GM12878 (cell line): ENCODE measurements around the gene SEPTIN14. TPM values are rescaled to one million over a fixed set of nuclear protein-coding genes. Genes with fewer than 3 reads are reported as not detected.

ENCODE experiments used
- ATAC-seq: fragments of 200-7000 bp; cut with Tn5 transposase; 3 replicates; pipeline ENCODE4 v1.9.1; 2020; ENCODE audit warnings: mild to moderate bottlenecking, moderate library complexity
- BruUV-seq: library from RNA; stranded (reverse); fragments of 400-500 nt; replicated peaks from 2 replicates; lab custom pipeline; 2021; lab: Mats Ljungman, UMichigan
- CTCF ChIA-PET: fragments of 300-600 bp; sonication (Branson Sonifier 250); formaldehyde crosslinking; extraction: SDS; loops from one replicate; lab custom pipeline; 2021; ENCODE audit warnings: inconsistent platforms; lab: Yijun Ruan, JAX
- POLR2A ChIA-PET: fragments of 350-600 bp; formaldehyde crosslinking; extraction: SDS; loops from one replicate; lab custom pipeline; 2021; ENCODE audit warnings: inconsistent platforms; lab: Charles Lee
- RAD21 ChIA-PET: fragments of 300-600 bp; sonication (Branson Sonifier 250); formaldehyde crosslinking; loops from one replicate; lab custom pipeline; 2023; ENCODE audit warnings: antibody characterized with exemption; ENCODE audit not compliant: unreplicated experiment; lab: Charles Lee
- SMC1A ChIA-PET: fragments of 300-600 bp; sonication (Branson Sonifier 250); formaldehyde crosslinking; loops from one replicate; lab custom pipeline; 2023; ENCODE audit not compliant: unreplicated experiment, uncharacterized antibody; lab: Charles Lee
- DNase-seq: peaks from one replicate; pipeline ENCODE4 v3.0.0-alpha.2; 2011; ENCODE audit warnings: low read depth, low spot score
- FAIRE-seq: peaks from 3 replicates; lab custom pipeline; 2011; peaks lifted over from hg19 to GRCh38; lab: Jason Lieb, UNC
- H2AFZ ChIP-seq: 2 replicates; pipeline ENCODE4 v1.6.0; 2011; ENCODE audit warnings: low read depth, low read length, control low read depth; ENCODE audit not compliant: control insufficient read depth
- H3K27ac ChIP-seq: 2 replicates; pipeline ENCODE4 v1.5.1; 2011; ENCODE audit warnings: control low read depth; ENCODE audit not compliant: control insufficient read depth, insufficient read depth
- H3K27me3 ChIP-seq, 2 experiments: replicated peaks in 1 of 2; 2 replicates each; pipeline versions ENCODE4 v1.6.0 to v1.6.1; 2011; ENCODE audit warnings: low read length in 1 of 2; ENCODE audit not compliant: control insufficient read depth in 2 of 2, insufficient read depth in 2 of 2
- H3K36me3 ChIP-seq, 2 experiments: 2 replicates each; pipeline ENCODE4 v1.5.1; 2011; ENCODE audit warnings: low read length in 1 of 2; ENCODE audit not compliant: control insufficient read depth in 2 of 2, insufficient read depth in 2 of 2
- H3K4me1 ChIP-seq: 2 replicates; pipeline ENCODE4 v1.6.1; 2011; ENCODE audit warnings: mild to moderate bottlenecking, low read length, moderate library complexity, mixed read lengths; ENCODE audit not compliant: control insufficient read depth, insufficient read depth
- H3K4me2 ChIP-seq: 2 replicates; pipeline ENCODE4 v1.6.0; 2011; ENCODE audit warnings: control low read depth; ENCODE audit not compliant: control insufficient read depth, insufficient read depth
- H3K4me3 ChIP-seq: fragments of 200-600 bp; sonication (generic); 2 replicates; pipeline ENCODE4 v1.5.1; 2016
- H3K79me2 ChIP-seq: 2 replicates; pipeline ENCODE4 v1.6.0; 2011; ENCODE audit warnings: low read length; ENCODE audit not compliant: control insufficient read depth, insufficient read depth
- H3K9ac ChIP-seq: 2 replicates; pipeline ENCODE4 v1.8.0; 2011; ENCODE audit warnings: low read length, control low read depth, mixed read lengths; ENCODE audit not compliant: control insufficient read depth, insufficient read depth
- H3K9me3 ChIP-seq: replicated peaks from 3 replicates; pipeline ENCODE4 v1.5.1; 2011; ENCODE audit warnings: mild to moderate bottlenecking, low read length; ENCODE audit not compliant: control insufficient read depth, insufficient read depth
- H4K20me1 ChIP-seq: 2 replicates; pipeline ENCODE4 v1.6.0; 2011; ENCODE audit not compliant: control insufficient read depth, insufficient read depth
- ATF7 ChIP-seq: fragments of 450-650 bp; IDR thresholded peaks from 2 replicates; pipeline ENCODE4 v1.6.1; 2016; ENCODE audit warnings: low read depth, mild to moderate bottlenecking
- BCL11A ChIP-seq: IDR thresholded peaks from 2 replicates; pipeline ENCODE4 v1.6.1; 2011; ENCODE audit warnings: low read depth, low read length
- CBX5 ChIP-seq: sonication (generic); IDR thresholded peaks from 2 replicates; pipeline ENCODE4 v1.6.1; 2016; ENCODE audit warnings: low read depth, moderate library complexity, mild to moderate bottlenecking, inconsistent platforms
- CHD4 ChIP-seq: fragments of 200-600 bp; sonication (generic); IDR thresholded peaks from 2 replicates; pipeline ENCODE4 v1.6.1; 2016; ENCODE audit warnings: mild to moderate bottlenecking
- ESRRA ChIP-seq: IDR thresholded peaks from 2 replicates; pipeline ENCODE4 v1.6.1; 2012; ENCODE audit warnings: mild to moderate bottlenecking, low read length, improper control_type of control experiment
- GABPA ChIP-seq: IDR thresholded peaks from 2 replicates; pipeline ENCODE4 v1.6.1; 2014; ENCODE audit warnings: antibody characterized with exemption, low read depth, mild to moderate bottlenecking, inconsistent platforms
- KAT2A ChIP-seq: conservative IDR thresholded peaks from 2 replicates; pipeline ENCODE4 v1.6.1; 2011; ENCODE audit warnings: low read depth, low read length; ENCODE audit not compliant: control insufficient read depth
- NBN ChIP-seq: fragments of 450-650 bp; IDR thresholded peaks from 2 replicates; pipeline ENCODE4 v1.6.1; 2016
- NFYA ChIP-seq: IDR thresholded peaks from 2 replicates; pipeline ENCODE4 v1.6.1; 2011; ENCODE audit warnings: low read depth, mild to moderate bottlenecking, low read length, improper control_type of control experiment, borderline replicate concordance
- SMAD5 ChIP-seq: IDR thresholded peaks from 2 replicates; pipeline ENCODE4 v1.6.1; 2016; ENCODE audit warnings: antibody characterized with exemption, low read depth
- SMARCA5 ChIP-seq: fragments of 450-650 bp; IDR thresholded peaks from 2 replicates; pipeline ENCODE4 v1.6.1; 2017; ENCODE audit warnings: mild to moderate bottlenecking
- TCF3 ChIP-seq: IDR thresholded peaks from 2 replicates; pipeline ENCODE4 v1.6.1; 2012; ENCODE audit warnings: low read depth, mild to moderate bottlenecking, low read length, borderline replicate concordance; ENCODE audit not compliant: insufficient read depth
- ZNF207 ChIP-seq: fragments of 450-650 bp; IDR thresholded peaks from 2 replicates; pipeline ENCODE4 v1.6.1; 2014; ENCODE audit warnings: antibody characterized with exemption, mild to moderate bottlenecking, borderline replicate concordance
- WGBS: methylation state at CpG from one replicate; pipeline ENCODE4 v1.1.6; 2016; ENCODE audit warnings: low lambda C conversion rate; ENCODE audit not compliant: insufficient replicate concordance, insufficient coverage; ENCODE audit errors: missing lambda C conversion rate; 5-methylcytosine and 5-hydroxymethylcytosine counted together
- in situ Hi-C: fragments of 300-500 bp; cut with MboI; formaldehyde crosslinking; loops from 9 replicates; pipeline ENCODE4 v1.14.3; 2018; ENCODE audit warnings: mixed read lengths
- intact Hi-C: fragments of 100-400 bp; cut with micrococcal nuclease; formaldehyde crosslinking; loops from one replicate; pipeline ENCODE4 v1.14.2; 2022; ENCODE audit not compliant: unreplicated experiment
- polyA plus RNA-seq, 11 experiments: library from polyadenylated mRNA; depleted of rRNA in 4 of 11; unstranded in 6 of 11; stranded (reverse) in 5 of 11; fragments of >200 nt; fragmentation: Nextera tagmentation in 4 of 11; fragmentation: Illumina TruSeq in 1 of 11; extraction: Ambion mirVana in 4 of 11; extraction: Trizol in 1 of 11; gene quantifications; 1 replicate in 1 of 11; 2 replicates in 10 of 11; pipeline versions ENCODE4 v1.2.1 to v1.2.3, GENCODE V29; 2011 to 2016; ENCODE audit warnings: inconsistent platforms in 2 of 11, missing spikeins in 2 of 11, low read depth in 1 of 11
- total RNA-seq, 4 experiments: library from RNA; depleted of rRNA in 3 of 4; stranded (reverse); fragments of >200 nt in 3 of 4; fragmentation: Illumina TruSeq in 1 of 4; extraction: Trizol in 1 of 4; gene quantifications; 2 replicates each; pipeline versions ENCODE4 v1.2.1 to v1.2.3, GENCODE V29; 2013 to 2021
- TF ChIP-seq, protein P1 (sequence below): fragments of 150-350 bp; IDR thresholded peaks from 2 replicates; pipeline ENCODE4 v1.6.1; 2016; ENCODE audit warnings: low read depth, low read length
- TF ChIP-seq, protein P2 (sequence below), 3 experiments: IDR thresholded peaks in 2 of 3; conservative IDR thresholded peaks in 1 of 3; 2 replicates each; pipeline ENCODE4 v1.5.1; 2011; ENCODE audit warnings: low read depth in 3 of 3, low read length in 3 of 3, mild to moderate bottlenecking in 3 of 3, control low read depth in 2 of 3, moderate library complexity in 2 of 3, inconsistent platforms in 1 of 3, mixed read lengths in 1 of 3; ENCODE audit not compliant: control insufficient read depth in 2 of 3, insufficient read depth in 1 of 3; ENCODE audit errors: extremely low read depth in 1 of 3
- TF ChIP-seq, protein P3 (sequence below): IDR thresholded peaks from 2 replicates; pipeline ENCODE4 v1.6.1; 2011; ENCODE audit warnings: low read depth, low read length, improper control_type of control experiment, borderline replicate concordance
- TF ChIP-seq, protein P4 (sequence below): fragments of 450-650 bp; conservative IDR thresholded peaks from 2 replicates; pipeline ENCODE4 v1.6.1; 2017; ENCODE audit warnings: mild to moderate bottlenecking, moderate library complexity

The SEPTIN14 gene
- total and polyA plus RNA-seq, 10 of the 15 experiments (the other 5 are each of a cell fraction or from before 2014, with no cell fraction given), result 0.01 TPM; not detected in 9

DNA sequence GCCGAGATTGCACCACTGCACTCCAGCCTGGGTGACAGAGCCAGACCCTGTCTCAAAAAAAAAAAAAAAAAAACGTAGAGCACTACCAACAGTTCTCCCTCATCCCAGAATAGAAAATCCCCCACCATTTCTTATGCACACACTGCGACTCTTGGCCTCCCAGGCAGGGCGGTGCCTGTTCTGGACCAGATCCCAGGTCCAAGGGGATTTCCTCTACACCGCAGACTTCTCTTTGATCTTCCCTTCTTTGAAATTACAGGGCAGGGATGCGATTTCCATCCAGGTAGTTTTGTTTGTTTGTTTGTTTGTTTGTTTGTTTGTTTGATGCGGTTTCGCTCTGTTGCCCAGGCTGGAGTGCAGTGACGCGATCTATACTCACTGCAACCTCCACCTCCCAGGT, 91.8 kb downstream of the SEPTIN14 start:
- H2AFZ ChIP-seq, result no peak overlapping the region
- no peaks in the 10 kb centered on the region for H3K36me3 ChIP-seq
- no peak for ATAC-seq
- ChIA-PET POLR2A (no interaction called here), RAD21 (no interaction called here), CTCF (no interaction called here), SMC1A (no interaction called here)
- H4K20me1 ChIP-seq, result no peaks in the 10 kb centered on the region
- no peak overlapping the region for H3K4me3 ChIP-seq
- DNase-seq, result no peak
- 59% methylated on average over 10 of the region's 10 CpGs for WGBS
- H3K9ac ChIP-seq, result no peak overlapping the region
- H3K27me3 ChIP-seq, result no peaks in the 10 kb centered on the region
- no peak overlapping the region for H3K27ac ChIP-seq
- in situ Hi-C loops, result no loop called here
- no peaks in the 10 kb centered on the region for H3K79me2 ChIP-seq
- no peak for FAIRE-seq
- H3K9me3 ChIP-seq, result no peaks in the 10 kb centered on the region
- BruUV-seq, result no TSS peak
- H3K4me1 ChIP-seq, result no peaks in the 10 kb centered on the region
- no peak overlapping the region for H3K4me2 ChIP-seq
- intact Hi-C loops, result no loop called here
- TF ChIP-seq NBN (no peak), TCF3 (no peak), ZNF207 (no peak), CBX5 (no peak), BCL11A (no peak), GABPA (no peak), ATF7 (no peak), ESRRA (no peak), NFYA (no peak), SMAD5 (no peak), CHD4 (no peak), KAT2A (no peak), SMARCA5 (no peak)
- TF ChIP-seq, protein P1, sequence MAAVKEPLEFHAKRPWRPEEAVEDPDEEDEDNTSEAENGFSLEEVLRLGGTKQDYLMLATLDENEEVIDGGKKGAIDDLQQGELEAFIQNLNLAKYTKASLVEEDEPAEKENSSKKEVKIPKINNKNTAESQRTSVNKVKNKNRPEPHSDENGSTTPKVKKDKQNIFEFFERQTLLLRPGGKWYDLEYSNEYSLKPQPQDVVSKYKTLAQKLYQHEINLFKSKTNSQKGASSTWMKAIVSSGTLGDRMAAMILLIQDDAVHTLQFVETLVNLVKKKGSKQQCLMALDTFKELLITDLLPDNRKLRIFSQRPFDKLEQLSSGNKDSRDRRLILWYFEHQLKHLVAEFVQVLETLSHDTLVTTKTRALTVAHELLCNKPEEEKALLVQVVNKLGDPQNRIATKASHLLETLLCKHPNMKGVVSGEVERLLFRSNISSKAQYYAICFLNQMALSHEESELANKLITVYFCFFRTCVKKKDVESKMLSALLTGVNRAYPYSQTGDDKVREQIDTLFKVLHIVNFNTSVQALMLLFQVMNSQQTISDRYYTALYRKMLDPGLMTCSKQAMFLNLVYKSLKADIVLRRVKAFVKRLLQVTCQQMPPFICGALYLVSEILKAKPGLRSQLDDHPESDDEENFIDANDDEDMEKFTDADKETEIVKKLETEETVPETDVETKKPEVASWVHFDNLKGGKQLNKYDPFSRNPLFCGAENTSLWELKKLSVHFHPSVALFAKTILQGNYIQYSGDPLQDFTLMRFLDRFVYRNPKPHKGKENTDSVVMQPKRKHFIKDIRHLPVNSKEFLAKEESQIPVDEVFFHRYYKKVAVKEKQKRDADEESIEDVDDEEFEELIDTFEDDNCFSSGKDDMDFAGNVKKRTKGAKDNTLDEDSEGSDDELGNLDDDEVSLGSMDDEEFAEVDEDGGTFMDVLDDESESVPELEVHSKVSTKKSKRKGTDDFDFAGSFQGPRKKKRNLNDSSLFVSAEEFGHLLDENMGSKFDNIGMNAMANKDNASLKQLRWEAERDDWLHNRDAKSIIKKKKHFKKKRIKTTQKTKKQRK, result no peak
- TF ChIP-seq, protein P2, sequence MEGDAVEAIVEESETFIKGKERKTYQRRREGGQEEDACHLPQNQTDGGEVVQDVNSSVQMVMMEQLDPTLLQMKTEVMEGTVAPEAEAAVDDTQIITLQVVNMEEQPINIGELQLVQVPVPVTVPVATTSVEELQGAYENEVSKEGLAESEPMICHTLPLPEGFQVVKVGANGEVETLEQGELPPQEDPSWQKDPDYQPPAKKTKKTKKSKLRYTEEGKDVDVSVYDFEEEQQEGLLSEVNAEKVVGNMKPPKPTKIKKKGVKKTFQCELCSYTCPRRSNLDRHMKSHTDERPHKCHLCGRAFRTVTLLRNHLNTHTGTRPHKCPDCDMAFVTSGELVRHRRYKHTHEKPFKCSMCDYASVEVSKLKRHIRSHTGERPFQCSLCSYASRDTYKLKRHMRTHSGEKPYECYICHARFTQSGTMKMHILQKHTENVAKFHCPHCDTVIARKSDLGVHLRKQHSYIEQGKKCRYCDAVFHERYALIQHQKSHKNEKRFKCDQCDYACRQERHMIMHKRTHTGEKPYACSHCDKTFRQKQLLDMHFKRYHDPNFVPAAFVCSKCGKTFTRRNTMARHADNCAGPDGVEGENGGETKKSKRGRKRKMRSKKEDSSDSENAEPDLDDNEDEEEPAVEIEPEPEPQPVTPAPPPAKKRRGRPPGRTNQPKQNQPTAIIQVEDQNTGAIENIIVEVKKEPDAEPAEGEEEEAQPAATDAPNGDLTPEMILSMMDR (IDR thresholded peaks at IDR 0.05 in 2 of 3, conservative IDR thresholded peaks at IDR 0.05 in 1 of 3; ENCODE audit: control insufficient read depth in 2 of 3, extremely low read depth in 1 of 3, insufficient read depth in 1 of 3, low read depth in 3 of 3, low read length in 3 of 3), result no peak
- TF ChIP-seq, protein P3, sequence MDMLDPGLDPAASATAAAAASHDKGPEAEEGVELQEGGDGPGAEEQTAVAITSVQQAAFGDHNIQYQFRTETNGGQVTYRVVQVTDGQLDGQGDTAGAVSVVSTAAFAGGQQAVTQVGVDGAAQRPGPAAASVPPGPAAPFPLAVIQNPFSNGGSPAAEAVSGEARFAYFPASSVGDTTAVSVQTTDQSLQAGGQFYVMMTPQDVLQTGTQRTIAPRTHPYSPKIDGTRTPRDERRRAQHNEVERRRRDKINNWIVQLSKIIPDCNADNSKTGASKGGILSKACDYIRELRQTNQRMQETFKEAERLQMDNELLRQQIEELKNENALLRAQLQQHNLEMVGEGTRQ, result no peak
- TF ChIP-seq, protein P4, sequence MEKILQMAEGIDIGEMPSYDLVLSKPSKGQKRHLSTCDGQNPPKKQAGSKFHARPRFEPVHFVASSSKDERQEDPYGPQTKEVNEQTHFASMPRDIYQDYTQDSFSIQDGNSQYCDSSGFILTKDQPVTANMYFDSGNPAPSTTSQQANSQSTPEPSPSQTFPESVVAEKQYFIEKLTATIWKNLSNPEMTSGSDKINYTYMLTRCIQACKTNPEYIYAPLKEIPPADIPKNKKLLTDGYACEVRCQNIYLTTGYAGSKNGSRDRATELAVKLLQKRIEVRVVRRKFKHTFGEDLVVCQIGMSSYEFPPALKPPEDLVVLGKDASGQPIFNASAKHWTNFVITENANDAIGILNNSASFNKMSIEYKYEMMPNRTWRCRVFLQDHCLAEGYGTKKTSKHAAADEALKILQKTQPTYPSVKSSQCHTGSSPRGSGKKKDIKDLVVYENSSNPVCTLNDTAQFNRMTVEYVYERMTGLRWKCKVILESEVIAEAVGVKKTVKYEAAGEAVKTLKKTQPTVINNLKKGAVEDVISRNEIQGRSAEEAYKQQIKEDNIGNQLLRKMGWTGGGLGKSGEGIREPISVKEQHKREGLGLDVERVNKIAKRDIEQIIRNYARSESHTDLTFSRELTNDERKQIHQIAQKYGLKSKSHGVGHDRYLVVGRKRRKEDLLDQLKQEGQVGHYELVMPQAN, result no peak
